ENCODE results near the gene SPOCD1. TPM values are rescaled to one million over a fixed set of nuclear protein-coding genes. Genes with fewer than 3 reads are reported as not detected.

SPOCD1 gene
- total and polyA plus RNA-seq, 2 of the 4 experiments (the other 2 are of a cell fraction): 59.7 to 132 TPM

- intact Hi-C loops (cut with micrococcal nuclease) (no loop called here), dilution Hi-C loops (cut with HindIII; ENCODE audit: low sequenced_read_pairs, unreplicated experiment) (no loop called here), in situ Hi-C loops (cut with MboI; ENCODE audit: low sequenced_read_pairs) (loop anchor here (5.0 kb wide), 1 partner anchor 124 kb away; no protein-coding TSS in a partner anchor)
- no peak overlapping the region for H4K5ac ChIP-seq (ENCODE audit: low read depth, low read length)
- DNase-seq (no peak), ATAC-seq (ENCODE audit: low read depth) (no peak)
- no peak overlapping the region for H2AK5ac ChIP-seq (ENCODE audit: low read depth, low read length)
- no peak overlapping the region for H4K8ac ChIP-seq (ENCODE audit: low read depth in 2 of 2, low read length in 2 of 2)
- no peak overlapping the region for H2AFZ ChIP-seq (replicated peaks; ENCODE audit: low read length, poor library complexity)
- H3K9ac ChIP-seq (ENCODE audit: low read depth, low read length): no peak overlapping the region
- ChIA-PET POLR2A (ENCODE audit: unreplicated experiment) (no interaction called here), CTCF (interaction anchor here (0.5 kb wide), 1 partner anchor 230 kb away, joined by 3 read pairs; no protein-coding TSS in a partner anchor)
- BruUV-seq (replicated peaks): no TSS peak
- H3K79me1 ChIP-seq (ENCODE audit: low read depth in 1 of 2, low read length in 2 of 2): peaks cover 0 to 9% of the 10 kb centered on the region in 2 experiments; a peak in 2 of 4 replicates
- no peaks in the 10 kb centered on the region for H3K36me3 ChIP-seq (ENCODE audit: control insufficient read depth, insufficient read depth, low read length)
- no peak overlapping the region for H4K91ac ChIP-seq (ENCODE audit: insufficient read depth, low read depth, low read length)
- H3K23ac ChIP-seq (ENCODE audit: low read depth, low read length): no peak overlapping the region
- H3K9me1 ChIP-seq (ENCODE audit: insufficient read depth, low read length): peaks cover 7% of the 10 kb centered on the region
- H4K20me1 ChIP-seq (ENCODE audit: insufficient read depth, low read length): peaks cover 11% of the 10 kb centered on the region
- H3K27me3 ChIP-seq (ENCODE audit: control insufficient read depth, insufficient read depth, low read length): no peaks in the 10 kb centered on the region
- no peak overlapping the region for H2AK9ac ChIP-seq (replicated peaks; ENCODE audit: low read depth, low read length, poor library complexity)
- no peak overlapping the region for H3K18ac ChIP-seq (ENCODE audit: low read depth, low read length)
- WGBS, 2 experiments (ENCODE audit: extremely low coverage in 2 of 2, insufficient read length in 1 of 2): no CpG with 5 or more reads among the region's 3 CpGs
- H3K4me3 ChIP-seq (ENCODE audit: insufficient read depth, low read depth, low read length): no peak overlapping the region
- no peak overlapping the region for H2BK5ac ChIP-seq (ENCODE audit: low read depth, low read length, poor library complexity, severe bottlenecking)
- H3K14ac ChIP-seq (replicated peaks; ENCODE audit: low read depth, low read length): no peak overlapping the region
- no peak overlapping the region for H2BK15ac ChIP-seq (ENCODE audit: low read depth, low read length)
- no peak overlapping the region for H2BK120ac ChIP-seq (ENCODE audit: low read depth, low read length)
- no peak overlapping the region for H3K4ac ChIP-seq (ENCODE audit: low read depth, low read length)
- H3K27ac ChIP-seq (ENCODE audit: insufficient read depth, low read length): no peak overlapping the region
- H3K56ac ChIP-seq (ENCODE audit: extremely low read depth, insufficient read depth, low read length): no peak overlapping the region
- no peak overlapping the region for H2BK20ac ChIP-seq (ENCODE audit: low read depth, low read length)
- no peaks in the 10 kb centered on the region for H3K9me3 ChIP-seq (ENCODE audit: control insufficient read depth, insufficient read depth, low read length)
- peaks cover 14% of the 10 kb centered on the region for H3K4me1 ChIP-seq (ENCODE audit: control insufficient read depth, insufficient read depth, low read length)
- H3K4me2 ChIP-seq (ENCODE audit: low read depth, low read length): no peak overlapping the region
- TF ChIP-seq MAZ (IDR thresholded peaks at IDR 0.05; ENCODE audit: borderline replicate concordance, low read depth, low read length): no peak
- no peak for TF ChIP-seq FOS (IDR thresholded peaks at IDR 0.05; ENCODE audit: low read depth, low read length)
- no peak for TF ChIP-seq CTCF (conservative IDR thresholded peaks at IDR 0.05; ENCODE audit: low read depth, low read length)
- no peak for TF ChIP-seq MXI1 (IDR thresholded peaks at IDR 0.05; ENCODE audit: borderline replicate concordance, low read depth, low read length)
- no peak for TF ChIP-seq POLR2A (IDR thresholded peaks at IDR 0.05; ENCODE audit: low read depth, low read length)
- TF ChIP-seq NFE2L2 (IDR thresholded peaks at IDR 0.05; ENCODE audit: low read depth, low read length): no peak
- TF ChIP-seq RCOR1 (IDR thresholded peaks at IDR 0.05; ENCODE audit: insufficient replicate concordance, low read length): no peak
- TF ChIP-seq RAD21 (IDR thresholded peaks at IDR 0.05; ENCODE audit: low read length): no peak
- TF ChIP-seq ELK1 (IDR thresholded peaks at IDR 0.05; ENCODE audit: borderline replicate concordance, low read depth, low read length): no peak
- TF ChIP-seq CHD1 (IDR thresholded peaks at IDR 0.05; ENCODE audit: low read depth, low read length): no peak
Measured at GRCh38 chr1:31785947-31786290, 29.9 kb downstream of the SPOCD1 start.
